GM10266 (cell line): ENCODE results near the gene SEMA3B.

Experiments
- DNase-seq: peaks from one replicate; pipeline ENCODE4 v3.0.0; 2012; ENCODE audit errors: extremely low spot score
- CTCF ChIP-seq: IDR thresholded peaks from 2 replicates; pipeline ENCODE4 v1.5.1; 2012; ENCODE audit warnings: mild to moderate bottlenecking, low read depth; ENCODE audit not compliant: control insufficient read depth, insufficient read depth; ENCODE audit errors: missing control alignments

SEMA3B gene

DNA sequence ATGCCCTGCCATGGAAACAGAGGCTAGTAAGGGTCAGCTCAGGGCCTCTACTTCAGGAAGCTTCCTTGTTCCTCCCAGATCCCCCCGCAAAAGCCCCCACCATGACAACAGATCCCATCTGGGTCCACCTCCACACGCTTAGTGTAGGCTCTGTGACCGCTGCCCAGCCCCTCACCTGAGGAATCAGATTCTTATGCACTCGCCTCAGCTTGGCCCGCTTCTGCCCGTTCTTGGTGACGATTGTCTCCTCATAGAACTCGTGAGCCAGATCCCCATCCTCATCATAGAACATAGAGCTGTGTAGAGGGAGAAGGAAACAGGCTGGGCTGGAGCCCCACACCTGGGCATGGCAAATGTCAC lies 57.2 kb downstream of the SEMA3B start:
- DNase-seq: no peak
- TF ChIP-seq CTCF: no peak

DNA sequence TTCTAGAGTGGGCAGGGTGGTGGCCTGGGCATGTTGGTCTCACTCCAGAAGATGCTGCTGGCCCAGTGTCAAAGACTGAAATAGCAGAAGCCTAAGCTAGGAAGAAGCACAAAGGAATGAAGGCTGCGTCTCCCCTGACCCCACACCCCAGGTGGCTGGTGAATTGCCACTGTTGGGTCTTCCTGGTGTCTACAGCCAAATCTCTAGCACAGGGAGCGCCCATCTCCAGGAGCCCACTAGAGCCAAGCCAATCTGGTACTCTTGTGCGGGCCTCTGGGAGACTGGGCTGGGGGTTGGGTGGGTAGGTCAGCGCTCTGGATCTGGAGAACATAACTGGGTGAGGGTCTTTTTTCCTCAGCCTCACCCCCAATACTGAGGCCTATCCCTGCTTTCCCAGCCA lies 58.2 kb downstream of the SEMA3B start:
- no peak for TF ChIP-seq CTCF
- DNase-seq: no peak
